Body of pancreas (tissue), 4 donors: Measurements from ENCODE around the gene FOXP1.

Experiments
- CTCF ChIP-seq, 7 experiments: fragments of 450-650 bp in 4 of 7; fragments of 200-600 bp in 3 of 7; sonication (generic) in 3 of 7; IDR thresholded peaks; one replicate each; pipeline ENCODE4 v1.5.1; 2016 to 2019; ENCODE audit warnings: antibody characterized with exemption in 7 of 7
- POLR2A ChIP-seq, 3 donors: fragments of 450-650 bp; IDR thresholded peaks; one replicate each; pipeline ENCODE4 v1.6.1; 2016; ENCODE audit warnings: antibody characterized with exemption in 3 of 3, mild to moderate bottlenecking in 2 of 3

GRCh38 chr3:71194785-71195184, 388.7 kb downstream of the FOXP1 start:
- TF ChIP-seq POLR2A (IDR thresholded peaks at IDR 0.05) (no peak), CTCF (IDR thresholded peaks at IDR 0.05) (no peak)
